ENCODE results near the gene KANTR.

KANTR gene

DNA sequence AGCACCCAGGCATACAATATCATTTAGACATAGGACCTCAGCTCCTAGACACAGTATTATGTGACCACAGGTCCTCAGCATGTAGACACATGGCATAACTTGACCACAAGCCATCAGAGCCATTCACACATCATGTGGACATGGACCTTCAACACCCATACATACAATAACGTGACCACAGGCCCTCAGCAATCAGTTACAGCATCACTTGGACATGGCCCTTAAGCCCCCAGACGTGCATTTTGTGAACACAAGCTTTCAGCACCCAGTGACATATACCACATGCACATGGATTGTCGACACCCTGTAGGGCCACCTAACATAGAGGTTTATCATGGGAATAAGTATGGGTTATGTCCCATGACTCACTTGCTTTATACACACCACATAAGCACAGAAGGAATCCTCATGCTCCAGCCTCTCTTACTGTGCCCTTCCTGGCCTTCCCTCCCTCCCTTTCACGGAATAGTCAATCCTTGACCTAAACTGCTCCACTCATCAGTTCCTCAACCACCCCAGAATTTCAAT is 9.8 kb upstream of the KANTR start:
- TF ChIP-seq, protein P1, sequence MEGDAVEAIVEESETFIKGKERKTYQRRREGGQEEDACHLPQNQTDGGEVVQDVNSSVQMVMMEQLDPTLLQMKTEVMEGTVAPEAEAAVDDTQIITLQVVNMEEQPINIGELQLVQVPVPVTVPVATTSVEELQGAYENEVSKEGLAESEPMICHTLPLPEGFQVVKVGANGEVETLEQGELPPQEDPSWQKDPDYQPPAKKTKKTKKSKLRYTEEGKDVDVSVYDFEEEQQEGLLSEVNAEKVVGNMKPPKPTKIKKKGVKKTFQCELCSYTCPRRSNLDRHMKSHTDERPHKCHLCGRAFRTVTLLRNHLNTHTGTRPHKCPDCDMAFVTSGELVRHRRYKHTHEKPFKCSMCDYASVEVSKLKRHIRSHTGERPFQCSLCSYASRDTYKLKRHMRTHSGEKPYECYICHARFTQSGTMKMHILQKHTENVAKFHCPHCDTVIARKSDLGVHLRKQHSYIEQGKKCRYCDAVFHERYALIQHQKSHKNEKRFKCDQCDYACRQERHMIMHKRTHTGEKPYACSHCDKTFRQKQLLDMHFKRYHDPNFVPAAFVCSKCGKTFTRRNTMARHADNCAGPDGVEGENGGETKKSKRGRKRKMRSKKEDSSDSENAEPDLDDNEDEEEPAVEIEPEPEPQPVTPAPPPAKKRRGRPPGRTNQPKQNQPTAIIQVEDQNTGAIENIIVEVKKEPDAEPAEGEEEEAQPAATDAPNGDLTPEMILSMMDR (IDR thresholded peaks at IDR 0.05; ENCODE audit: low read depth, low read length): no peak
- TF ChIP-seq, protein P2, sequence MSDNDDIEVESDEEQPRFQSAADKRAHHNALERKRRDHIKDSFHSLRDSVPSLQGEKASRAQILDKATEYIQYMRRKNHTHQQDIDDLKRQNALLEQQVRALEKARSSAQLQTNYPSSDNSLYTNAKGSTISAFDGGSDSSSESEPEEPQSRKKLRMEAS (IDR thresholded peaks at IDR 0.05; ENCODE audit: low read depth, low read length): no peak
- TF ChIP-seq MYC (IDR thresholded peaks at IDR 0.05; ENCODE audit: low read depth, low read length) (no peak), POLR2A (IDR thresholded peaks at IDR 0.05; ENCODE audit: extremely low read depth, insufficient read length) (no peak)
- H3K4me3 ChIP-seq (ENCODE audit: low read depth, low read length): no peak overlapping the region
- DNase-seq (ENCODE audit: low read depth): no peak

GRCh38 chrX:53084863-53085262 is 9.1 kb upstream of the KANTR start:
- DNase-seq (ENCODE audit: low read depth): no peak
- TF ChIP-seq, protein P1 (IDR thresholded peaks at IDR 0.05; ENCODE audit: low read depth, low read length): no peak
- TF ChIP-seq, protein P2 (IDR thresholded peaks at IDR 0.05; ENCODE audit: low read depth, low read length): no peak
- TF ChIP-seq POLR2A (IDR thresholded peaks at IDR 0.05; ENCODE audit: extremely low read depth, insufficient read length) (no peak), MYC (IDR thresholded peaks at IDR 0.05; ENCODE audit: low read depth, low read length) (no peak)
- H3K4me3 ChIP-seq (ENCODE audit: low read depth, low read length): no peak overlapping the region

GRCh38 chrX:53085661-53086229 is 8.2 kb upstream of the KANTR start:
- H3K4me3 ChIP-seq (ENCODE audit: low read depth, low read length): no peak overlapping the region
- no peak for DNase-seq (ENCODE audit: low read depth)
- TF ChIP-seq POLR2A (IDR thresholded peaks at IDR 0.05; ENCODE audit: extremely low read depth, insufficient read length) (no peak), MYC (IDR thresholded peaks at IDR 0.05; ENCODE audit: low read depth, low read length) (no peak)
- TF ChIP-seq, protein P1 (IDR thresholded peaks at IDR 0.05; ENCODE audit: low read depth, low read length): no peak
- TF ChIP-seq, protein P2 (IDR thresholded peaks at IDR 0.05; ENCODE audit: low read depth, low read length): no peak

DNA sequence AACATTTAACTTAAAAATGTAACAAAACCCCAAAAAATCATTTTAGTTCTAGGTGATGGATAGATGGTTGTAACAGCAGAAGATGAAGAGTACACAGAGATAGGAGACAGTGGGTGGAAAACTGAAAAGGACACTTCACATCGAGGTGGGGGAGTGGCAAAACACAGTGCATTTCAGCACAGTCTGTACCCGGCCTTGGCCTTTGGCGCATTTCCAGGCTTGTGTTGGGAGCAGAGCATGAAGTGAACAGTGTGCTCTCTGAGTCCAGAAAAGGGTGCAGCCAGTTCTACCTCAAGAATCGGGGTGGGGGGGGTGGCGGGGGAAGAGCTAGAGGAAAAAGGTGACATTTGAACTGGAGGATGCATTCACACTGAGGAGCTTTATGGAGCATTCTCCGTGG is 7.5 kb upstream of the KANTR start:
- DNase-seq (ENCODE audit: low read depth): no peak
- H3K4me3 ChIP-seq (ENCODE audit: low read depth, low read length): no peak overlapping the region
- TF ChIP-seq, protein P1 (IDR thresholded peaks at IDR 0.05; ENCODE audit: low read depth, low read length): no peak
- TF ChIP-seq, protein P2 (IDR thresholded peaks at IDR 0.05; ENCODE audit: low read depth, low read length): no peak
- TF ChIP-seq POLR2A (IDR thresholded peaks at IDR 0.05; ENCODE audit: extremely low read depth, insufficient read length): no peak
- TF ChIP-seq MYC (IDR thresholded peaks at IDR 0.05; ENCODE audit: low read depth, low read length): no peak

GRCh38 chrX:53087388-53087831 is 6.5 kb upstream of the KANTR start:
- TF ChIP-seq, protein P2 (IDR thresholded peaks at IDR 0.05; ENCODE audit: low read depth, low read length): no peak
- TF ChIP-seq MYC (IDR thresholded peaks at IDR 0.05; ENCODE audit: low read depth, low read length) (no peak), POLR2A (IDR thresholded peaks at IDR 0.05; ENCODE audit: extremely low read depth, insufficient read length) (no peak)
- TF ChIP-seq, protein P1 (IDR thresholded peaks at IDR 0.05; ENCODE audit: low read depth, low read length): no peak
- DNase-seq (ENCODE audit: low read depth): no peak
- H3K4me3 ChIP-seq (ENCODE audit: low read depth, low read length): no peak overlapping the region
